HG03060 (cell line): ENCODE measurements around the gene LIFR.

ENCODE experiments used
- ATAC-seq: cut with Tn5 transposase; IDR thresholded peaks from one replicate; pipeline ENCODE4 v1.9.1; 2021; ENCODE audit warnings: low read depth, moderate number of reproducible peaks; ENCODE audit not compliant: unreplicated experiment

LIFR gene

GRCh38 chr5:38447786-38448185 lies 108.7 kb downstream of the LIFR start:
- ATAC-seq, result no peak

- no peak for ATAC-seq
These were observed 109.4 kb downstream of the LIFR start for GRCh38 chr5:38447056-38447455.

DNA sequence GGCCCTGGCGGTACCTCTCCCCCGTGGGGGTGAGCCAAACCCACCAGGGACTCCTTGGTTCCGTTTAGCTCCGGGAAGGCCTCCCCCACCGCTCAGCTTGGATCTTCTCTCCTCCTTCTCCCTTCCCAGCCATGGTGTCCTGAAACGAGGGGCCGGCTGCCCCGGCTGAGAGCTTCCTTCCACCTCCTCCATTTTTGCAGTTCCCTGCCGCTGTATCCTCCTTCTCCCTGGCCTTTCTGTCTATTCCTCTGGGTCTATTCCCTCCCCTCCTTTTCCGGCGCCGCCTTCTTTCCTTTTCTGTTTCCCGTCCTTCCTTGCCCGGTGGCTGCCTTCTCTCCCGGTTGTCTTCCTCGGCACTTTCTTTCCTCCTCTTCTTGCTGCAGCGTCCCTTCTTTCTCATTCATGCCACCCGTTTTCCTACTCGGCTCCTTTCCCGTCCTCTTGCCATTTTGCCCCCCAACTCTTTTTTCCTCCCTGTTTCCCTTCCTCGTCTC lies 110.4 kb downstream of the LIFR start:
- no peak for ATAC-seq

DNA sequence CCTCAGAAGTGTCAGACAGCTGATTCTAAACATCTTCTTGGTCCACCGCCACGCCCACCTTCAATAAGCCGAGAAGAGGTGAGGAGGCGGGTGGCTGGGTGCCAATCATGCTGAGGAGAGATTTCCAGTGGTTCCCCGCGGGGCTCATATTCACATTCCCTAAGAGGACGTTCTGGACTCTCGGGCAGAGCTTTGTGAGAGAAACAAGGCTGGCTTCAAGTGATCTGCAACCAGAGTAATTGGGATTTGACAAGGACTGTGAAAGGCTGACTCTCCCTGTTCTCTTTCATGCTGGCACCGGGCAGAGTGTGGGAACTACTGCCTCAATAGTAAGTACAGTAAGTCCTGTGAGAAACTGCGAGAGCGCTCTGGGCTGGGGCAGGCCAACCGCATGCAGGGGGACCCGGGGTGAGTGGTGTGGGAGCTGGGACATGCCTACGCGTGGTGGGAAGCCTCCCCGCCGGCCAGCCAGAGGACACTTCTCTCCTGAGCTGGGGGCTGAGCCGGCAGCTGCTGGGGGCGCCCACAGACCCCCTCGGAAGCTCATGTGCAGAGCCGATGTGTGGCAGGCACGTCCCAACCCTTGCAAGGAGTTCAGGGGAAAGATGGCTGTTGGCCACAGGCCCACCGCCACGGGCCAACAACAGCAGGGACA lies 110.9 kb downstream of the LIFR start:
- ATAC-seq, result no peak

DNA sequence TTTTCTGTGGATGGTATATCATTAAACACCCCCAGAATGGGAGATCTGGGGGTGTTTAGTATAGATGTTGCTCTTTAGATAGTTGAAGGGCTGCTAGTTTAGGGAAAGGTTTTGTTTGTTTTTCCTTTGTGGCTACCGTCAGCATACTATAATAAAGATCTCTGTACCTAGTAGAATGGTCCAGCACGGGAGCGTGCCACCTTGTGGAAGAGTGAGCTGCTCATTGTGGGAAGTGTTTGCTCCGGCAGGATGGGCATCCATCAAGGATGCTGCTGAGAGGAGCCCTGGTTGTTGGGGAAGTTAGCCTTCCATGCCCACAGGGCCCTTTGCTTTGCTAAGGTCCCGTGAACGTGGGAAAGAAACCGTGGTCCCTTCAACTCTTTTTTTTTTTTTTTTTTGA lies 113.1 kb downstream of the LIFR start:
- no peak for ATAC-seq

DNA sequence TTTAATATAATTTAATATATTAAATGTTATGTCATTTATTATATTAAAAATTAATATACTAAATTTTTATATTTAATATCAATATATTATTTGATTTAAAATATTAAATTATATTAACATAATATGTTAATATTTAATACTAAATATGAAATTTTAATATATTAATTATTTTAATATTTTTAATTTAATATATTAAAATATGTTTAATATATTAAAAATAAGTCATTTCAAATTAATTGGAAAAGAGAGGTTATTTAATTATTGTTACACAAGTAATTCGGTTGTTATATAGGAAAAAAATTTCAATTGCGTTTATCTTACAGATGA lies 114.2 kb downstream of the LIFR start:
- no peak for ATAC-seq

- ATAC-seq, result peak; percentile 98
These were observed 114.8 kb downstream of the LIFR start for GRCh38 chr5:38441453-38442246.

DNA sequence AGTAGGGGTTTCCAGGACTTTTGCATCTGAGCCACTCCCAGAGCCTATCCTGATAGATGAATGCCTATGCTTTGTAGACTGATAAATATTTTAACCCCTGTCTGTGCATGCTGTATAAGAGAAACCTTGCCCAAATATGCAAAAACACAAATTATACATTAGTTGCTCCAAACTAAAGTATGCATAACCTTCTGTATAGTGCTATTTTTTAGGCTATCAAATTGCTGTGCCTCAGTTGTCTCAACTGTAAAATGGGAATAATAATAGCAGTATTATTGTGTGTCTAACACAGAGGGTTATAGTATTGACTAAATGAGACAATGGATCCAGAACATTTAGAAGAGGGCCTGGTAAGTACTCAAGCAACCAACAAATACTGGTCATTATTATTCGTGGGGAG lies 117.7 kb downstream of the LIFR start:
- ATAC-seq, result no peak

DNA sequence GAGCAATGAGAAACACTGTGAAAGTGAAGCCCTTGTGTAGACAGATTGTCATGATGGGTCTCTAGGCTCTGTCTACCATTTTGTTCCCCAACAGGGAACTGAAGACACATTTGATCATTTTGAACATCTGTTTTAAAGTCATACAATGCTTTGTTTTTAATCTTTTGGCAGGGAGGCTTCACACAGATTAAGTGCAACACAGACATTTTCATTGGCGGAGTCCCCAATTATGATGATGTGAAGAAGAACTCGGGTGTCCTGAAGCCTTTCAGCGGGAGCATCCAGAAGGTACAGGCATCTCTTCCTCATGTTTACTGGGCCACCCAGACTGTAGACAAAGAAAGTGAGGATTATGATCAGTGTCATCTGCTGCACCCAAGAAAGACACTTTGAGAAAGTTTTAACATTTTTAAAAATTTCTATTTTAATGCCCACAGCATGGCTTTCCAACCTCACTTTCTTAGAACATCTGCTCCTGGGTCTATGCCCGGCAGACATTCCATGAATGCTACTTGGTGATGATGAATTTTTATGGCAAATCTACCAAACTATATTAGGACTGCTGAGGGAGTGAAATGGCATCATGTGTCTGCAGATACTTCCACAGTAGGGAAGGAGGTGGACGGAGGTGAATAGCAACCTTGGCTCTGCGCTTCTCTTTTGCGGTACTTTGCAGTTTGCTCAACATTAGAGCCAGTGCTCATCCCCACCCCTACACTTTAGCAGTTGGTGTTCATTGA lies 121.3 kb downstream of the LIFR start:
- ATAC-seq, result no peak

GRCh38 chr5:38433160-38433861 lies 123.1 kb downstream of the LIFR start:
- no peak for ATAC-seq

GRCh38 chr5:38431242-38431853 lies 125.1 kb downstream of the LIFR start:
- no peak for ATAC-seq

DNA sequence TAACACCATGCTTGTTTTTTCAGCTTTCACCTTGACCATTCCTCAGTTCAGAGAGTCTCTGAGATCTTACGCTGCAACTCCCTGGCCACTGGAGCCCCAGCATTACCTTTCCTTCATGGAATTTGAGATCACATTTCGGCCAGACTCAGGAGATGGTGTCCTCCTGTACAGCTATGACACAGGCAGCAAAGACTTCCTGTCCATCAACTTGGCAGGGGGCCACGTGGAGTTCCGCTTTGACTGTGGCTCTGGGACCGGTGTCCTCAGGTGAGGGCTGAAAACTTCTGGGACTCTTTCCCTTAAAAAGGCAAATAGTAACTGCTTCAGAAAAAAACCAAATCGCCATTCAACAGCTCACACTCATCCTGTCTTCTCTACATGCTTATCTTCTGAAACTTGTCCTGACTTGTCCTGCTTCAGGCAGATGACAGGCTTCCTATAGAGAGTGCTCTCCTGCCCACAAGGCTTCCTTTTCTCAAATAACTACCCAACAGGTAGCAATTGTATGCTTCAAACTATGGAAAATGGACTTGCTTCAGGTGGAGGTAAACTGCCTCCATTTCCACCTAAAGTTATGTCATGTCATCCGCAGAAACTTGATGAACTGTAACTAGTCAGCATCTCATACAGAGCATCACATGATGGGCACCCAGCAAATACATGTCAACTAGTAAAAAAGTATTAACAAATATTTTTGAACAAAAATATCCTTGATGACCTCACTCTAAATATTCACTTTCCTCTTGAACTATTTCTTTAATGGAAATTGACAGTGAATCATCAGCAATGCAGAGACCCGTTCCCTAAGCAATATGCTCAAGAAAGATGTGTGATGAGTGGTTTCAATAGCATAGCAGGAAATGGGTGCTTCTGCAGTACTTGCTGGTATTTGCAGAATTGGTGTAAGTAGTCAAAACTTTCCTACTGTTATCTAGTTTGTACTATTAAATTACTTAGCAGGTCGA lies 129.2 kb downstream of the LIFR start:
- no peak for ATAC-seq

- no peak for ATAC-seq
These were observed 130.0 kb downstream of the LIFR start for GRCh38 chr5:38426490-38426889.
